Activated CD8-positive, alpha-beta memory T cell treated with anti-CD3 and anti-CD28 coated beads, Interleukin-2, amount 50 U/mL, for 1 hour (primary cell): ENCODE measurements around the gene WNT7A.

Experiments
- DNase-seq: peaks from one replicate; pipeline ENCODE4 v3.0.0-alpha.2; 2020; ENCODE audit errors: extremely low read depth

Gene WNT7A

GRCh38 chr3:13846238-13846637 lies 33.6 kb downstream of the WNT7A start:
- no peak for DNase-seq

GRCh38 chr3:13845806-13846205 lies 34.1 kb downstream of the WNT7A start:
- DNase-seq, result no peak

GRCh38 chr3:13844911-13845310 lies 35.0 kb downstream of the WNT7A start:
- no peak for DNase-seq

- no peak for DNase-seq
These were observed 35.6 kb downstream of the WNT7A start for GRCh38 chr3:13844286-13844685.

GRCh38 chr3:13843351-13843750 lies 36.5 kb downstream of the WNT7A start:
- DNase-seq, result no peak

- no peak for DNase-seq
These were observed 37.6 kb downstream of the WNT7A start for GRCh38 chr3:13842226-13842625.

- no peak for DNase-seq
These were observed 38.0 kb downstream of the WNT7A start for GRCh38 chr3:13841826-13842225.

GRCh38 chr3:13841141-13841540 lies 38.7 kb downstream of the WNT7A start:
- no peak for DNase-seq

GRCh38 chr3:13840456-13840855 lies 39.4 kb downstream of the WNT7A start:
- DNase-seq, result no peak

GRCh38 chr3:13839726-13840340 lies 40.0 kb downstream of the WNT7A start:
- no peak for DNase-seq

- DNase-seq, result no peak
These were observed 40.6 kb downstream of the WNT7A start for GRCh38 chr3:13839253-13839652.

- no peak for DNase-seq
These were observed 41.5 kb downstream of the WNT7A start for GRCh38 chr3:13838421-13838820.

- no peak for DNase-seq
These were observed 42.1 kb downstream of the WNT7A start for GRCh38 chr3:13837751-13838150.

- no peak for DNase-seq
These were observed 42.9 kb downstream of the WNT7A start for GRCh38 chr3:13836658-13837587.

- DNase-seq, result no peak
These were observed 44.6 kb downstream of the WNT7A start for GRCh38 chr3:13835246-13835645.

GRCh38 chr3:13834258-13835035 lies 45.4 kb downstream of the WNT7A start:
- no peak for DNase-seq

- DNase-seq, result no peak
These were observed 46.2 kb downstream of the WNT7A start for GRCh38 chr3:13833506-13834257.

- no peak for DNase-seq
These were observed 47.7 kb downstream of the WNT7A start for GRCh38 chr3:13832130-13832529.

GRCh38 chr3:13831386-13831996 lies 48.4 kb downstream of the WNT7A start:
- no peak for DNase-seq

GRCh38 chr3:13829311-13829710 lies 50.6 kb downstream of the WNT7A start:
- DNase-seq, result no peak
